Neural progenitor cell (in vitro differentiated cells): ENCODE measurements around the gene SNX10. TPM values are rescaled to one million over a fixed set of nuclear protein-coding genes. Genes with fewer than 3 reads are reported as not detected.

ENCODE experiments used
- DNase-seq: peaks from one replicate; pipeline ENCODE4 v3.0.0-alpha.2; 2016; ENCODE audit warnings: low spot score
- H2AFZ ChIP-seq: fragments of 200-600 bp; sonication (generic); replicated peaks from 2 replicates; pipeline ENCODE4 v1.6.1; 2016; ENCODE audit warnings: antibody characterized with exemption
- H3F3A ChIP-seq: fragments of 200-600 bp; sonication (generic); 2 replicates; pipeline ENCODE4 v1.6.1; 2016; ENCODE audit warnings: antibody characterized with exemption, low read depth
- H3K27ac ChIP-seq: fragments of 200-600 bp; sonication (generic); 2 replicates; pipeline ENCODE4 v1.5.1; 2016; ENCODE audit warnings: mild to moderate bottlenecking
- H3K27me3 ChIP-seq: fragments of 200-600 bp; sonication (generic); 2 replicates; pipeline ENCODE4 v1.6.1; 2016; ENCODE audit warnings: mild to moderate bottlenecking, moderate library complexity
- H3K36me3 ChIP-seq: fragments of 200-600 bp; sonication (generic); 2 replicates; pipeline ENCODE4 v1.5.1; 2016
- H3K4me1 ChIP-seq: fragments of 200-600 bp; sonication (generic); 2 replicates; pipeline ENCODE4 v1.6.1; 2016; ENCODE audit warnings: mixed run types
- H3K4me2 ChIP-seq: fragments of 200-600 bp; sonication (generic); 2 replicates; pipeline ENCODE4 v1.6.1; 2016
- H3K4me3 ChIP-seq: fragments of 200-600 bp; sonication (generic); 2 replicates; pipeline ENCODE4 v1.5.1; 2016
- H3K79me2 ChIP-seq: fragments of 200-600 bp; sonication (generic); 2 replicates; pipeline ENCODE4 v1.6.1; 2016; ENCODE audit warnings: low read depth
- H3K9ac ChIP-seq: fragments of 200-600 bp; sonication (generic); 2 replicates; pipeline ENCODE4 v1.6.1; 2016
- H3K9me3 ChIP-seq: fragments of 200-600 bp; sonication (generic); 2 replicates; pipeline ENCODE4 v1.5.1; 2016; ENCODE audit warnings: low read depth
- H4K20me1 ChIP-seq: fragments of 200-600 bp; sonication (generic); 2 replicates; pipeline ENCODE4 v1.6.1; 2016; ENCODE audit warnings: low read depth
- H3K27ac Mint-ChIP-seq: 3 replicates; pipeline ENCODE4 v1.8.0; 2021; ENCODE audit warnings: mixed read lengths
- H3K27me3 Mint-ChIP-seq: 2 replicates; pipeline ENCODE4 v1.8.0; 2022; ENCODE audit warnings: low read depth, mild to moderate bottlenecking, inconsistent platforms, moderate library complexity, mixed read lengths; ENCODE audit not compliant: insufficient read depth
- H3K36me3 Mint-ChIP-seq: 3 replicates; pipeline ENCODE4 v1.8.0; 2021; ENCODE audit warnings: mixed read lengths
- H3K4me1 Mint-ChIP-seq: 3 replicates; pipeline ENCODE4 v1.8.0; 2021; ENCODE audit warnings: mixed read lengths
- H3K4me3 Mint-ChIP-seq: 3 replicates; pipeline ENCODE4 v1.8.0; 2021; ENCODE audit warnings: mild to moderate bottlenecking, moderate library complexity, mixed read lengths
- H3K9me3 Mint-ChIP-seq: 3 replicates; pipeline ENCODE4 v1.8.0; 2020; ENCODE audit warnings: mixed read lengths
- EZH2 ChIP-seq: fragments of 200-600 bp; sonication (generic); IDR thresholded peaks from 2 replicates; pipeline ENCODE4 v1.6.1; 2017; ENCODE audit warnings: antibody characterized with exemption, mild to moderate bottlenecking, moderate library complexity
- EZH2phosphoT487 ChIP-seq: fragments of 200-600 bp; sonication (generic); IDR thresholded peaks from 2 replicates; pipeline ENCODE4 v1.6.1; 2017; ENCODE audit warnings: antibody characterized with exemption
- total RNA-seq: library from RNA; depleted of rRNA; stranded (reverse); fragments of >200 nt; gene quantifications from 2 replicates; pipeline ENCODE4 v1.2.3, GENCODE V29; 2015; ENCODE audit warnings: low replicate concordance
- TF ChIP-seq, protein P1 (sequence below): fragments of 200-600 bp; sonication (generic); IDR thresholded peaks from 2 replicates; pipeline ENCODE4 v1.5.1; 2017; ENCODE audit warnings: antibody characterized with exemption, mild to moderate bottlenecking

The SNX10 gene
- total RNA-seq, 1 donor from 2014 or later, result 29.6 TPM

DNA sequence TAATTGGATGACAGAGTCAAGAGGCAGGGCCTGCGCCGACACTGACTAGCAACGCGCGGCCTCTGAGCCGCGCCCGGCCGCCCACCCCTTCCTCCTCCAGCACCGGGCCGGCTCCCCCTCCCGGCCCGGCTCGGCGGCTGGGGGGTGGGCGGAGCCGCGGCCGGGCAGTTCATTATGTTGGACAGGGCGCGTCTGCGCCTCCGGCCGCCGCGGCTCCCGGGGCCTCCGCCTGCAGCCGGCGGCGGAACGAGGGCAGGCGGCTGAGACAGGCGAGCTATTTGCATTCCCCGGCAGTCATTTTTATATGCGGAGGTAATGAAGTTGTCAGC is 106.7 kb downstream of the SNX10 start:
- no peaks in the 10 kb centered on the region for H3K36me3 Mint-ChIP-seq
- Histone ChIP-seq H3K36me3 (no peaks in the 10 kb centered on the region), H3K4me3 (peak overlapping the region; percentile 71), H3F3A (peaks cover 30% of the 10 kb centered on the region), H3K4me2 (peak overlapping the region; percentile 80), H3K27me3 (no peaks in the 10 kb centered on the region), H3K79me2 (no peaks in the 10 kb centered on the region), H3K9me3 (no peaks in the 10 kb centered on the region), H2AFZ (peak overlapping the region; percentile 75), H4K20me1 (no peaks in the 10 kb centered on the region), H3K9ac (no peak overlapping the region), H3K27ac (peak overlapping the region; percentile 16), H3K4me1 (peaks cover 29% of the 10 kb centered on the region)
- peaks cover 2% of the 10 kb centered on the region for H3K27me3 Mint-ChIP-seq
- peak overlapping the region; percentile 84 for H3K4me3 Mint-ChIP-seq
- H3K4me1 Mint-ChIP-seq, result peaks cover 35% of the 10 kb centered on the region
- H3K9me3 Mint-ChIP-seq, result no peaks in the 10 kb centered on the region
- peak; percentile 19 for TF ChIP-seq EZH2
- TF ChIP-seq, protein P1, sequence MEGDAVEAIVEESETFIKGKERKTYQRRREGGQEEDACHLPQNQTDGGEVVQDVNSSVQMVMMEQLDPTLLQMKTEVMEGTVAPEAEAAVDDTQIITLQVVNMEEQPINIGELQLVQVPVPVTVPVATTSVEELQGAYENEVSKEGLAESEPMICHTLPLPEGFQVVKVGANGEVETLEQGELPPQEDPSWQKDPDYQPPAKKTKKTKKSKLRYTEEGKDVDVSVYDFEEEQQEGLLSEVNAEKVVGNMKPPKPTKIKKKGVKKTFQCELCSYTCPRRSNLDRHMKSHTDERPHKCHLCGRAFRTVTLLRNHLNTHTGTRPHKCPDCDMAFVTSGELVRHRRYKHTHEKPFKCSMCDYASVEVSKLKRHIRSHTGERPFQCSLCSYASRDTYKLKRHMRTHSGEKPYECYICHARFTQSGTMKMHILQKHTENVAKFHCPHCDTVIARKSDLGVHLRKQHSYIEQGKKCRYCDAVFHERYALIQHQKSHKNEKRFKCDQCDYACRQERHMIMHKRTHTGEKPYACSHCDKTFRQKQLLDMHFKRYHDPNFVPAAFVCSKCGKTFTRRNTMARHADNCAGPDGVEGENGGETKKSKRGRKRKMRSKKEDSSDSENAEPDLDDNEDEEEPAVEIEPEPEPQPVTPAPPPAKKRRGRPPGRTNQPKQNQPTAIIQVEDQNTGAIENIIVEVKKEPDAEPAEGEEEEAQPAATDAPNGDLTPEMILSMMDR, result no peak
- peak; percentile 92 for DNase-seq
- H3K27ac Mint-ChIP-seq, result no peak overlapping the region

DNA sequence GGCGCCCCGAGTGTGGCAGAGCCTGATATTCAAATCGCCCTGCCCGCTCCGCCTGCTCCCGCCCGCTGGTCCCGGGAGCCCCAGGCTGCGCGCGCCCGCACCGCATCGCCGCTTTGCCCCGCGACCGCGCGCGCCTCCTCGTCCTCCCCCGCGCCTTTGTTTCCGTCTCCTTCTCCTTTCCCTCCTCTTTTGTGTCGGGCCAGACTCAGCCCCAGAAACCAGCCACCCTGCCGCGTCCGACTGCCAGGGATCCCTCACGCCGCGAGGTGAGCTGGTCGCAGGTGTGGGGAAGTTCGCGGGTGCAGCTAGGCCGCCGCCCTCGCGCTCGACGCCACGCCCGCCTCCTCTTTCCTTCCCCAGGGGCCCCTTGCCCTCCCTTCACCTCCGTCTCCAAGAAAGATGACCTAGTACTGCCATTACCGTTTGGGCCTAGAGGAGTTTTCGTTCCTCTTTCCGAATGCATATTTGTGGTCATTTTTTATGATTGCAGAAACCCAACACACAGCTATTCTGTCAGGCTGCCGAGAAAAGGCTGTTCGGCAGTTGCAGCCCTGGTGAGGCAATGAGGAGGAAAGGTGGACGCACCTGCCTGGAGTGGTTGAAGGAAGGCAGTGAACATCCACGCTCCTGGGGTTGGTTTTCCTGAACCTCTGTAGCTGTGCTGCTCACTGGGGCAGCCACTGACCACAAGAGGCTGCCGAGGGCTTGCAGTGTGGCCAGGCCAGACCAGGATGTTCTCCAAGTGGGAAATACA is 107.3 kb downstream of the SNX10 start:
- Histone ChIP-seq H3K4me1 (peaks cover 29% of the 10 kb centered on the region), H3K9me3 (no peaks in the 10 kb centered on the region), H4K20me1 (no peaks in the 10 kb centered on the region), H3K9ac (no peak overlapping the region), H3K4me3 (peak overlapping the region; percentile 71), H3K79me2 (no peaks in the 10 kb centered on the region), H3F3A (peaks cover 30% of the 10 kb centered on the region), H3K36me3 (no peaks in the 10 kb centered on the region), H3K4me2 (peak overlapping the region; percentile 80), H2AFZ (peak overlapping the region; percentile 75), H3K27me3 (no peaks in the 10 kb centered on the region), H3K27ac (peak overlapping the region; percentile 36)
- H3K4me1 Mint-ChIP-seq, result peaks cover 35% of the 10 kb centered on the region
- TF ChIP-seq, protein P1, result peak; percentile 24
- TF ChIP-seq EZH2 (peak; percentile 10), EZH2phosphoT487 (no peak)
- peak overlapping the region; percentile 93 for H3K4me3 Mint-ChIP-seq
- DNase-seq, result peak; percentile 90
- H3K27ac Mint-ChIP-seq, result peak overlapping the region; percentile 97
- no peaks in the 10 kb centered on the region for H3K36me3 Mint-ChIP-seq
- peaks cover 2% of the 10 kb centered on the region for H3K27me3 Mint-ChIP-seq
- H3K9me3 Mint-ChIP-seq, result no peaks in the 10 kb centered on the region

DNA sequence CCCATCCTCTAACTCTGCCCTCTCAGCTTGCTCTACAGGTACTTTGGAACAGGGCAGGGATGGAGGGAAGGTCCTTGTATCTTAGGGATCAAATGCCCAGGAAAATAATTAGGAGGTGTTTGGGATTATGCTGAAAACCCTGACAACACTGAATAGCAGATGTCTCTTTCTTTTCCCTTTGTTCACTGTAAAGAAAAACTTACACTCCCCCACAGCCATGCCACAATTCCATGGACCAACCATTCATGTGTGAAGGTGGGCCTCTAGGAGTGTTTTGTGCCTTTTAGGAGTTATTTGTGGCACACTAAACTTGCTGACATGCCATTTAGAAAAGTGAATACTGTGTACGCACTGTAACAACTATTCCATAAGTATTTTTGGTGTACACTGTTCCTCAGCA is 108.1 kb downstream of the SNX10 start:
- Mint-ChIP-seq H3K36me3 (peaks cover 2% of the 10 kb centered on the region), H3K4me3 (peak overlapping the region; percentile 93), H3K9me3 (no peaks in the 10 kb centered on the region), H3K27me3 (peaks cover 2% of the 10 kb centered on the region), H3K27ac (no peak overlapping the region), H3K4me1 (peaks cover 35% of the 10 kb centered on the region)
- Histone ChIP-seq H3K4me3 (peak overlapping the region; percentile 71), H3K4me2 (peak overlapping the region; percentile 80), H3K9ac (no peak overlapping the region), H4K20me1 (no peaks in the 10 kb centered on the region), H3K27me3 (no peaks in the 10 kb centered on the region), H3K79me2 (no peaks in the 10 kb centered on the region), H2AFZ (no peak overlapping the region), H3K27ac (no peak overlapping the region), H3K4me1 (peaks cover 29% of the 10 kb centered on the region), H3K36me3 (no peaks in the 10 kb centered on the region), H3F3A (peaks cover 30% of the 10 kb centered on the region), H3K9me3 (no peaks in the 10 kb centered on the region)
- no peak for DNase-seq
- TF ChIP-seq EZH2, result no peak
- no peak for TF ChIP-seq EZH2phosphoT487
- TF ChIP-seq, protein P1, result no peak
